ENCODE measurements around the gene TTC14.
A peak's percentile ranks its signal among the peaks of the same experiment; 100 is the strongest.
"Not testable (repeated sequence)": the region's sequence is repeated elsewhere in the genome, so short reads cannot be mapped to it uniquely, and the experiment has no call there.

The TTC14 gene

DNA sequence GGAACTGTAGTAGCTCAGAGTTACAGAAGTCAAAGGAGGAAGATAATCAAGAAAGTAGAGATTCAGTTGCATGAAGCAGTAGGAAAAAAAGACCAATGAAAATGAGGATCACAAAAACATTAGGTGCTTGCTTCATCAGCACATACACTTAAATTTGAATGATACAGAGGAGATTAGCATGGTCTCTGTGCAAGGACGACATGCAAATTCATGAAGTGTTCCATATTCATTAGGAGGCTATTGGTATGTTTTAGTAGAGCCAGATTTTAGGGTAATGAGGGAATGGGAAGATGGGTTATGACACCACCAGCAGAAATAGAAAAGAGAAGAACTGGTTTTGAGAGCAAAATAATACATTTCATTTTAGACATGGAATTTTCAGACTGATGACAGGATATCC is 21.0 kb upstream of the TTC14 start:
- TF ChIP-seq, protein P1, sequence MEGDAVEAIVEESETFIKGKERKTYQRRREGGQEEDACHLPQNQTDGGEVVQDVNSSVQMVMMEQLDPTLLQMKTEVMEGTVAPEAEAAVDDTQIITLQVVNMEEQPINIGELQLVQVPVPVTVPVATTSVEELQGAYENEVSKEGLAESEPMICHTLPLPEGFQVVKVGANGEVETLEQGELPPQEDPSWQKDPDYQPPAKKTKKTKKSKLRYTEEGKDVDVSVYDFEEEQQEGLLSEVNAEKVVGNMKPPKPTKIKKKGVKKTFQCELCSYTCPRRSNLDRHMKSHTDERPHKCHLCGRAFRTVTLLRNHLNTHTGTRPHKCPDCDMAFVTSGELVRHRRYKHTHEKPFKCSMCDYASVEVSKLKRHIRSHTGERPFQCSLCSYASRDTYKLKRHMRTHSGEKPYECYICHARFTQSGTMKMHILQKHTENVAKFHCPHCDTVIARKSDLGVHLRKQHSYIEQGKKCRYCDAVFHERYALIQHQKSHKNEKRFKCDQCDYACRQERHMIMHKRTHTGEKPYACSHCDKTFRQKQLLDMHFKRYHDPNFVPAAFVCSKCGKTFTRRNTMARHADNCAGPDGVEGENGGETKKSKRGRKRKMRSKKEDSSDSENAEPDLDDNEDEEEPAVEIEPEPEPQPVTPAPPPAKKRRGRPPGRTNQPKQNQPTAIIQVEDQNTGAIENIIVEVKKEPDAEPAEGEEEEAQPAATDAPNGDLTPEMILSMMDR (IDR thresholded peaks at IDR 0.05; ENCODE audit: control extremely low read depth, extremely low read depth, low read depth, missing control alignments) = no peak
- no peak for DNase-seq (ENCODE audit: extremely low spot score)
- CTCF ChIA-PET = no interaction called here
- POLR2A ChIA-PET = no interaction called here

DNA sequence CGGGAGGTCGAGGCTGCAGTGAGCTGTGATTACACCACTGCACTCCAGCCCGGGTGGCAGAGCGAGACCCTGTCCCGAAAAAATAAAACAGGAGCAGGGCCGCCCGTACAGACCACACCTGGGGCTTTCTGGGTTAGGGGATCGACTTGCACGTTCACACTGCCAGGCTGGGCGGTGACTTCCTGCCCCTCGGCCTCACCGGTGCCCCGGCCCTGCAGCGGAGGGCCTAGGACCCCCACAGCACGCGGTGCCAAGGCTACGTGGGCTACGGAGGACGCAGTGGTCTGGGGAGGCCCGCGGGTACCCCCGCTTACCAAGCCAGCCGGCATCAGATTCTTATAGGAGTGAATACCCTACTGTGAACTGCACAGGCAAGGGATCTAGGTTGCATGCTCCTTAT is 11.6 kb upstream of the TTC14 start:
- ChIA-PET CTCF (no interaction called here), POLR2A (no interaction called here)
- DNase-seq (ENCODE audit: extremely low spot score) = no peak
- TF ChIP-seq, protein P1 (IDR thresholded peaks at IDR 0.05; ENCODE audit: control extremely low read depth, extremely low read depth, low read depth, missing control alignments) = no peak

DNA sequence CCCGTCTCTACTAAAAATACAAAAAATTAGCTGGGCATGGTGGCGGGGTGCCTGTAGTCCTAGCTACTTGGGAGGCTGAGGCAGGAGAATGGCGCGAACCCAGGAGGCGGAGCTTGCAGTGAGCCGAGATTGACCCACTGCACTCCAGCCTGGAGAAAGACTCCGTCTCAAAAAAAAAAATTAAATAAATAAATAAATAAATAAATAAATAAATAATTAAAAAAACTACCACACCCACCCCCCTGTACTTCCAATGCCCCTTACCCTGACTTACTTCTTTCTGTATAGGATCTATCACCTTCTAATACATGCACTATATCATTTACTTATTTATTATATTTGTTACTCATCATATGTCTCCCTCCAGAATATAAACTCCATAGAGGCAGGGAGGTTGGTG is 8.3 kb upstream of the TTC14 start:
- POLR2A ChIA-PET; DNase-seq (ENCODE audit: extremely low spot score); CTCF ChIA-PET: not testable (repeated sequence)

DNA sequence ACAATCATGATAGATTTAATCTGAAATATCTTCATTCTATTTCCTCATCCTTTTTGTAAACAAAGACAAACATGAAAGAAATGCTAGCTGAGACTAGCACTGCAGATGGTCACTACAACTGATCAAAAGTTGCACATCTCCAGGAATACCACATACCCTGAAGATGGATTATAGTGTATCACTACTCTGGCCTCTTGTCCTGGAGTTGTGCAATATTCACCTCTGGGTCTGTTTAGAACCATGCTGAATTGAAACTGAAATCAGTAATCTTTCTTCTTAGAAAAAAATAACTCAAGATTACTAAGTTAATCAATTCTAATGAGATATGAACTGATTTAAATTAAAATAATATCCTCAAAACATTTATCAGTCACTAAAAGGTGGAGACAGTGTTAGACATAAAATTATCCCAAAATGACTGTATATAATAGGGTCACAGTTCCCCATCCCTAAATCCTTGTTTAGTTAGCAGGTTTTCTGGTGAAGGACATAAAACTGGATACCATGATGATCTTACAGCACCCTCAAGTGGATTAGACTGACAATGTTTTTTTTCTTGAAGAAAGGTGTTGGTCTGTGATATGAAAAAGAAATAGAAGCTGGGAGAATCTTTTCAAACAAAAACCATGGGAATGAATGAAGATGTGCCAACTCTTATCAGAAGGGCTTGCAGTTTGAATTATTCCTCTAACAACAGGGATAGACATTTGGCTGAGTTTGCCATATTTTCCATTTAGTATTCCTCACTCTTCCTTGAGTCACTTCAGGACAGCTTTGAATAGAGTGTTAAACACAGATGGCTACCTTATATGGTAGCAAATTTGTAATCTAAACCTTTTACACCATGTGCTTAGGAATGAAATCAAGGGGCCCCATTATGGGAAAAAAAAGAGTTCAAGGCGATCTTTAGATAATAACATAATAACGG is 7.1 kb upstream of the TTC14 start:
- ChIA-PET POLR2A (no interaction called here), CTCF (interaction anchor here (0.9 to 1.8 kb wide), 6 partner anchors 11 to 945 kb away, joined by 3 to 14 read pairs (median 3); no protein-coding TSS in a partner anchor)
- TF ChIP-seq, protein P1 (IDR thresholded peaks at IDR 0.05; ENCODE audit: control extremely low read depth, extremely low read depth, low read depth, missing control alignments) = peak; percentile 48
- DNase-seq (ENCODE audit: extremely low spot score) = peak; percentile 20

DNA sequence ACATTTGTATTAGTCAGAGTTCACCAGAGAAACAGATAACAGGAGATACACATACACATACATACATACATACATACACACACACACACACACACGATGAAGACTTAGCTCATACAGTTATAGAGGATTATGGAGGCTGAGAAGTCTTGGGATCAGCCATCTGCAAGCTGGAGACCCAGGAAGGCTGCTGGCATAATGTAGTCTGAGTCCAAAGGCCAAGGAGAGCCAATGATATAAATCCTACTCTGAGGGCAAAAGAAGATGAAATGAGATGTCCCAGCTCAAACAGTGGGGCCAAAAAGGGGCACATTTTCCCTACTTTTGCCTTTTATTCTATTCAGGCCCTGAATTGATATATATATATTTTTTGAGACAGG is 6.4 kb upstream of the TTC14 start:
- ChIA-PET POLR2A (no interaction called here), CTCF (interaction anchor here (0.9 to 1.8 kb wide), 6 partner anchors 10 to 946 kb away, joined by 3 to 14 read pairs (median 3); no protein-coding TSS in a partner anchor)
- TF ChIP-seq, protein P1 (IDR thresholded peaks at IDR 0.05; ENCODE audit: control extremely low read depth, extremely low read depth, low read depth, missing control alignments) = no peak
- no peak for DNase-seq (ENCODE audit: extremely low spot score)

DNA sequence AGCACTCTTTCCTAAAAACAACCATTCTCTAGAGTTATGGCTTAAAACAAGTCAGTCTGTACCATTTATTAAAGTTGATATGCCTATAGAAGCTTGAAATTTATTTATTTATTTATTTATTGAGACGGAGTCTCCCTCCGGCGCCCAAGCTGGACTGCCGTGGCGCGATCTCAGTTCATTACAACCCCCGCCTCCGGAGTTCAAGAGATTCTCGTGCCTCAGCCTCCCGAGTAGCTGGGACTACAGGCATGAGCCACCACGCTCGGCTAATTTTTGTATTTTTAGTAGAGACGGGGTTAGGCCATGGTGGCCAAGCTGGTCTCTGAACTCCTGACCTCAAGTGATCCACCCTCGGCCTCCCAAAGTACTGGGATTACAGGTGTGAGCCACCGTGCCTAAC is 1.5 kb upstream of the TTC14 start:
- DNase-seq (ENCODE audit: extremely low spot score) = no peak
- TF ChIP-seq, protein P1 (IDR thresholded peaks at IDR 0.05; ENCODE audit: control extremely low read depth, extremely low read depth, low read depth, missing control alignments) = no peak
- ChIA-PET CTCF (no interaction called here), POLR2A (no interaction called here)

DNA sequence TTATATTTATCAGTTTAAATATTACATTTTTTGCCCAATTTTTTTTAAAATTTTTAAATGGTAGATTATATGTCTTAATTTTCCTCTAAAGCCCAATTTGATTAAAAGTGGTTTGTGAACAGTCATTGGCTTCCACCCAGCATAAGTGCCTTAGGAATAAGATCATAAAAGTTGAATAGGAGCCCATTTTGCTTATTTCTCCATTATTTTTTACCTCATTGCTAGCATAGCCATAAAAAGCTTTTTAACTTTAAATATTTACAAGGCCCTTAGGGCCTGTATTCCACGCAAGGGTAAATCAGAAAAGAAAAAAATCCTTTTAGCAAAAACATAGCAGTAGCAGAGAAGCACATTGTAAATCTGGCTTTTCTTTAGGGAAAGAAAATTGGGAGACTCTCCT is 9.0 kb downstream of the TTC14 start:
- DNase-seq (ENCODE audit: extremely low spot score) = no peak
- CTCF ChIA-PET = no interaction called here
- TF ChIP-seq, protein P1 (IDR thresholded peaks at IDR 0.05; ENCODE audit: control extremely low read depth, extremely low read depth, low read depth, missing control alignments) = no peak
- POLR2A ChIA-PET = no interaction called here

Data from GM10248 (cell line).